HEK293T (cell line): ENCODE measurements around the gene YPEL2.
A peak's percentile ranks its signal among the peaks of the same experiment; 100 is the strongest.

Source experiments
- CTCF ChIA-PET: fragments of 350-600 bp; formaldehyde crosslinking; extraction: SDS; loops from one replicate; lab custom pipeline; 2021; ENCODE audit warnings: antibody characterized with exemption, inconsistent platforms; lab: Yijun Ruan, JAX
- POLR2A ChIA-PET: fragments of 350-600 bp; formaldehyde crosslinking; extraction: SDS; loops from one replicate; lab custom pipeline; 2020; ENCODE audit warnings: antibody characterized with exemption, inconsistent platforms; lab: Yijun Ruan, JAX
- DNase-seq: peaks from one replicate; pipeline ENCODE4 v3.0.0; 2012; ENCODE audit warnings: mixed read lengths; ENCODE audit errors: extremely low spot score
- ARNT ChIP-seq: fragments of 450-650 bp; IDR thresholded peaks from 2 replicates; pipeline ENCODE4 v1.6.1; 2017; ENCODE audit warnings: mild to moderate bottlenecking
- BHLHE40 ChIP-seq: fragments of 450-650 bp; IDR thresholded peaks from 2 replicates; pipeline ENCODE4 v1.6.1; 2016; ENCODE audit warnings: mild to moderate bottlenecking, moderate library complexity, borderline replicate concordance
- CTBP1 ChIP-seq: fragments of 450-650 bp; IDR thresholded peaks from 2 replicates; pipeline ENCODE4 v1.6.1; 2016; ENCODE audit warnings: borderline replicate concordance
- ELF4 ChIP-seq: fragments of 450-650 bp; IDR thresholded peaks from 2 replicates; pipeline ENCODE4 v1.6.1; 2017; ENCODE audit warnings: antibody characterized with exemption
- FOXA1 ChIP-seq: fragments of 450-650 bp; IDR thresholded peaks from 2 replicates; pipeline ENCODE4 v1.6.1; 2016; ENCODE audit warnings: mild to moderate bottlenecking
- FOXK2 ChIP-seq: fragments of 450-650 bp; IDR thresholded peaks from 2 replicates; pipeline ENCODE4 v1.6.1; 2016; ENCODE audit warnings: mild to moderate bottlenecking
- FOXM1 ChIP-seq: fragments of 450-650 bp; IDR thresholded peaks from 2 replicates; pipeline ENCODE4 v1.6.1; 2017; ENCODE audit warnings: mild to moderate bottlenecking, borderline replicate concordance
- HDGF ChIP-seq: fragments of 450-650 bp; IDR thresholded peaks from 2 replicates; pipeline ENCODE4 v1.6.1; 2017; ENCODE audit warnings: antibody characterized with exemption, borderline replicate concordance
- L3MBTL2 ChIP-seq: fragments of 450-650 bp; conservative IDR thresholded peaks from 2 replicates; pipeline ENCODE4 v1.6.1; 2016; ENCODE audit warnings: mild to moderate bottlenecking
- LEF1 ChIP-seq: fragments of 450-650 bp; IDR thresholded peaks from 2 replicates; pipeline ENCODE4 v1.6.1; 2017; ENCODE audit warnings: mild to moderate bottlenecking, borderline replicate concordance
- NFRKB ChIP-seq: fragments of 450-650 bp; IDR thresholded peaks from 2 replicates; pipeline ENCODE4 v1.6.1; 2016; ENCODE audit warnings: mild to moderate bottlenecking, moderate library complexity
- SP1 ChIP-seq: fragments of 450-650 bp; IDR thresholded peaks from 2 replicates; pipeline ENCODE4 v1.6.1; 2017
- SUZ12 ChIP-seq: fragments of 450-650 bp; IDR thresholded peaks from 2 replicates; pipeline ENCODE4 v1.6.1; 2016; ENCODE audit warnings: mild to moderate bottlenecking
- TARDBP ChIP-seq: fragments of 450-650 bp; IDR thresholded peaks from 2 replicates; pipeline ENCODE4 v1.6.1; 2016
- ZNF384 ChIP-seq: fragments of 450-650 bp; IDR thresholded peaks from 2 replicates; pipeline ENCODE4 v1.6.1; 2016
- TF ChIP-seq, protein P1 (sequence below): fragments of 450-650 bp; IDR thresholded peaks from 2 replicates; pipeline ENCODE4 v1.6.1; 2016

The YPEL2 gene

DNA sequence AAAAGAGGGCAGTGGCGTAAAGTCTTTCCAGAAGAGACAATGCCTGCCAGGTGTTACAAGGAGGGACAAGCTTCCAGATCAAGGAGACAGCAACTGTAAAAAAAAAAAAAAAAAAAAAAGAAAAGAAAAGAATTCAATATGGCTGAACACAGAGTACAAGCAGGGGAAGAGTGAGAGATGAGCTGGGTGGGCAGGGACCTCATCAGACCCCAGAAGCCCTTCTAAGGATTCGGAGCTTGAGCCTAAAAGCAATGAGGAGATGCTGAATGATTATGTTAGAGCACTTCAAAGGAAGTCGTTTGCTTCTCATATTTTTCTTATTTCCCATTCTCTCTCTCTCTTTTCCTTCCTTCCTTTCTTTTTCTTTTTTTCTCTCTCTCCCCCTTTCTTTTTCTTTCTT lies 103.0 kb downstream of the YPEL2 start:
- CTCF ChIA-PET, result interaction anchor here (1.6 kb wide), 1 partner anchor 105 kb away, joined by 7 read pairs; no protein-coding TSS in a partner anchor
- DNase-seq, result no peak
- POLR2A ChIA-PET, result no interaction called here
- TF ChIP-seq HDGF (no peak), LEF1 (no peak), NFRKB (no peak), SUZ12 (no peak), TARDBP (no peak), FOXM1 (no peak), ZNF384 (no peak), BHLHE40 (no peak), L3MBTL2 (no peak), ARNT (no peak), CTBP1 (no peak)
- TF ChIP-seq, protein P1, sequence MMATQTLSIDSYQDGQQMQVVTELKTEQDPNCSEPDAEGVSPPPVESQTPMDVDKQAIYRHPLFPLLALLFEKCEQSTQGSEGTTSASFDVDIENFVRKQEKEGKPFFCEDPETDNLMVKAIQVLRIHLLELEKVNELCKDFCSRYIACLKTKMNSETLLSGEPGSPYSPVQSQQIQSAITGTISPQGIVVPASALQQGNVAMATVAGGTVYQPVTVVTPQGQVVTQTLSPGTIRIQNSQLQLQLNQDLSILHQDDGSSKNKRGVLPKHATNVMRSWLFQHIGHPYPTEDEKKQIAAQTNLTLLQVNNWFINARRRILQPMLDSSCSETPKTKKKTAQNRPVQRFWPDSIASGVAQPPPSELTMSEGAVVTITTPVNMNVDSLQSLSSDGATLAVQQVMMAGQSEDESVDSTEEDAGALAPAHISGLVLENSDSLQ, result no peak

DNA sequence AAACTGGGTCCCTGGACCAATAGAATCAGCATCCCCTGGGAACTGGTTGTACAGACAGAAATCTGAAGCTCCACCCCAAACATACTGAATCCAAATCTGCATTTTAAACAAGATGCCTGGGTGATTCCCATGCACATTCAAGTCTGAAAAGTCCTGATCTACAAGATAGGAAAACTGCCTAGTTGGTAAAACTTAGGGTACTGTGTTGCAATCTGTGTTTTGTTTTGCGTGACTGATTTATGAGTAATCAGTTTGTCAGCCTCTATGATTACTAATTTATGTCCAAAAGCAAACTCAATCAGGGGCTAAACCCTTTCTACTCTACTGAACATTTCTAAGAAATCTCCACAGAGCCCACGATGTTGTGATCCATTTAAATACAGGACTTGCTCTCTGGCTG lies 103.8 kb downstream of the YPEL2 start:
- TF ChIP-seq FOXM1 (no peak), ARNT (no peak), SP1 (no peak), ELF4 (no peak), TARDBP (no peak), SUZ12 (no peak), LEF1 (no peak)
- TF ChIP-seq, protein P1, result peak; percentile 50
- no peak for DNase-seq
- ChIA-PET POLR2A (no interaction called here), CTCF (interaction anchor here (1.6 kb wide), 1 partner anchor 106 kb away, joined by 7 read pairs; no protein-coding TSS in a partner anchor)

DNA sequence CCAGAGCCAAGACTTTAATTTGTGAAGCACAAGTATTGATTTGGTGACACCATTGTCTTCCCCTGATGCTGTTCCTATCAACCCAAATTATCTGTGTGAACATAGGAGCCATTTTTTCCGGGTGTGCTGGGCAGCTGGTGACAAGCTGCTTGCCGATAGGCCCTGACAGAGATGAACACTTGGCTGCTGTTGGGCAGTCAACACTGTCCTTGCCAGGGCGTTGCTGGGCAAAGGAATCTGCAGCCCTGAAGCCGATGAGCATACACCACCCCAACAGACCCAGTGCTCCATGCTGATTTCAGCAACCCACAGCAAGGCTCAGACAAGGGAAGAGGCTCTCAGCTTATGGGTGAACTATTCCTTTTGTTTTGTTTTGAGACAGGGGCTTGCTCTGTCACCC lies 105.4 kb downstream of the YPEL2 start:
- ChIA-PET CTCF (interaction anchor here (1.3 kb wide), 1 partner anchor 107 kb away, joined by 4 read pairs; no protein-coding TSS in a partner anchor), POLR2A (no interaction called here)
- TF ChIP-seq SP1, result no peak
- TF ChIP-seq FOXK2, result no peak
- no peak for TF ChIP-seq TARDBP
- no peak for TF ChIP-seq CTBP1
- no peak for TF ChIP-seq FOXM1
- TF ChIP-seq SUZ12, result no peak
- TF ChIP-seq ARNT, result no peak
- TF ChIP-seq L3MBTL2, result no peak
- no peak for TF ChIP-seq LEF1
- TF ChIP-seq ZNF384, result no peak
- TF ChIP-seq, protein P1, result no peak
- TF ChIP-seq HDGF, result no peak
- TF ChIP-seq ELF4, result no peak
- TF ChIP-seq NFRKB, result no peak
- no peak for TF ChIP-seq BHLHE40
- no peak for TF ChIP-seq FOXA1
- no peak for DNase-seq

DNA sequence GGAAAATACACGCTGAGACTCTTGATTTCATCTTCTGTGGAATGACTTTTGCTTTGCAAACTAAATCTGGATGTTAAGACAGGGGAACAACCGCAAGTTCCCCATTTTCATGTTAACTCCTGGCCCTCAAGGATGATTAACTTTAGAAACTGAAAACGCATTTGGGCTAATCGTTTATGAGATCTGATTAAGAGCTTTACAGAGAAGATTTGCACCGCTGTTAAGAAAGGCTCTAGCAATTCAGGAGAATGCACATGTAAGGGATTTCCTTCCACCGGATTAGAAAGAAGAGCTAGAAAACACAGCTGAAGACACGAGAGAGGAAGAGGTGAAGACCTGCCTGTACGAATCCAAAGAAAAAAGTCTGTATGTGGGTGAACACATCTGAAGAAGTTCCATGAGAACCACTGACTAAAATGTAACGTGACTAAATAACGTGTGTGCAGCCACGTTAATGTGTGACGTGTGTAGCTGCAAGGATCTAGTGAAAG lies 106.4 kb downstream of the YPEL2 start:
- TF ChIP-seq FOXK2 (no peak), BHLHE40 (no peak), TARDBP (no peak), L3MBTL2 (no peak), CTBP1 (no peak), LEF1 (no peak), ARNT (no peak), NFRKB (no peak), FOXM1 (no peak), HDGF (no peak), SUZ12 (no peak), FOXA1 (no peak), ELF4 (no peak), ZNF384 (no peak), SP1 (no peak)
- TF ChIP-seq, protein P1, result no peak
- ChIA-PET CTCF (interaction anchor here (1.3 kb wide), 1 partner anchor 108 kb away, joined by 4 read pairs; no protein-coding TSS in a partner anchor), POLR2A (no interaction called here)
- no peak for DNase-seq

DNA sequence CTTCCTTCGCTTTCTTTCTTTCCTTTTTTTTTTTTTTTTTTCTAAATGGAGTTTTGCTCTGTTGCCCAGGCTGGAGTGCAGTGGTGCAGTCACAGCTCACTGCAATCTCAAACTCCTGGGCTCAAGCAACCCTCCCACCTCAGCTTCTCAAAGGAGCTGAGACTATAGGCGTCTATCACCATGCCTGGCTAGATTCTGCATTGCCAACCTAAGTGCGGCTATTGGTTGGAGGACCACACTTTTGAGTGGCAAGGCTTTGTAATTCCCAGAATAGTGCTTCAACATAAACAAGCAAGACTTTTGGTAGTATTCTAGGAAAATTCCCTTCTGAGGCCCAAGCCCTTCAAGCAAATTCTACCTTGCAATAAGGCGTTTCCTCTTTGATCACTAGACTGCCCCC lies 107.8 kb downstream of the YPEL2 start:
- TF ChIP-seq CTBP1, result no peak
- TF ChIP-seq HDGF, result no peak
- no peak for TF ChIP-seq ELF4
- TF ChIP-seq ARNT, result no peak
- TF ChIP-seq, protein P1, result no peak
- TF ChIP-seq SUZ12, result no peak
- no peak for TF ChIP-seq SP1
- no peak for TF ChIP-seq BHLHE40
- TF ChIP-seq ZNF384, result no peak
- TF ChIP-seq NFRKB, result no peak
- no peak for TF ChIP-seq L3MBTL2
- TF ChIP-seq FOXA1, result no peak
- TF ChIP-seq TARDBP, result no peak
- no peak for TF ChIP-seq LEF1
- TF ChIP-seq FOXM1, result no peak
- TF ChIP-seq FOXK2, result no peak
- ChIA-PET POLR2A (no interaction called here), CTCF (interaction anchor here (1.3 to 3.2 kb wide), 3 partner anchors 104 to 128 kb away, joined by 4 to 26 read pairs (median 11); no protein-coding TSS in a partner anchor)
- no peak for DNase-seq
